ENCODE data around the gene EPN3.

DNA sequence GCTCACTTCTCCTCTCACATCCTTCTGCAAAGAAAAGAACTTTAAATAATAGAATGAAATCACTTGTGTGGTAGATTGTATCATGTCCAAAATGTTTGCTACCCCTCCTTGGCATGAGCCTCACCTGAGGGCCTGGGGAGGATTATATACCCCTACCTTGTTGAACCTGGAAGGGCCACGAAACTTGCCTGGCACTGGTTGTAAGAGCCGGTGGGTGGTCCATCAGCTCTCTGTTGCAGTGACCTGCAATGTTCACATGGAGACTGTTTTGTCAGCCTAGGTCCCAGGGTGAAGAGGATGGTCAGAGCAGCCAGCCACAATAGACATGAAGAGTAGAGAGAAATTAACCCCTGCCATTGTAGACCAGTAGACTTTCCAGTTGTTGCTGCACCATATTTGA is 43.7 kb upstream of the EPN3 start:
- TF ChIP-seq, protein P1, sequence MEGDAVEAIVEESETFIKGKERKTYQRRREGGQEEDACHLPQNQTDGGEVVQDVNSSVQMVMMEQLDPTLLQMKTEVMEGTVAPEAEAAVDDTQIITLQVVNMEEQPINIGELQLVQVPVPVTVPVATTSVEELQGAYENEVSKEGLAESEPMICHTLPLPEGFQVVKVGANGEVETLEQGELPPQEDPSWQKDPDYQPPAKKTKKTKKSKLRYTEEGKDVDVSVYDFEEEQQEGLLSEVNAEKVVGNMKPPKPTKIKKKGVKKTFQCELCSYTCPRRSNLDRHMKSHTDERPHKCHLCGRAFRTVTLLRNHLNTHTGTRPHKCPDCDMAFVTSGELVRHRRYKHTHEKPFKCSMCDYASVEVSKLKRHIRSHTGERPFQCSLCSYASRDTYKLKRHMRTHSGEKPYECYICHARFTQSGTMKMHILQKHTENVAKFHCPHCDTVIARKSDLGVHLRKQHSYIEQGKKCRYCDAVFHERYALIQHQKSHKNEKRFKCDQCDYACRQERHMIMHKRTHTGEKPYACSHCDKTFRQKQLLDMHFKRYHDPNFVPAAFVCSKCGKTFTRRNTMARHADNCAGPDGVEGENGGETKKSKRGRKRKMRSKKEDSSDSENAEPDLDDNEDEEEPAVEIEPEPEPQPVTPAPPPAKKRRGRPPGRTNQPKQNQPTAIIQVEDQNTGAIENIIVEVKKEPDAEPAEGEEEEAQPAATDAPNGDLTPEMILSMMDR (IDR thresholded peaks at IDR 0.05) = no peak
- TF ChIP-seq POLR2AphosphoS5 (IDR thresholded peaks at IDR 0.05) (no peak), EP300 (IDR thresholded peaks at IDR 0.05) (no peak), POLR2A (IDR thresholded peaks at IDR 0.05) (no peak)
